Retinal pigment epithelial cell (primary cell): ENCODE results near the gene CASTOR2.

Source experiments
- DNase-seq: peaks from one replicate; pipeline ENCODE4 v3.0.0-alpha.2; 2010; ENCODE audit warnings: low read depth
- H3K4me3 ChIP-seq: 2 replicates; pipeline ENCODE4 v1.5.1; 2011; ENCODE audit warnings: mild to moderate bottlenecking, low read length, control low read depth, moderate library complexity
- TF ChIP-seq, protein P1 (sequence below): conservative IDR thresholded peaks from 2 replicates; pipeline ENCODE4 v1.5.1; 2011; ENCODE audit warnings: low read depth, low read length, control low read depth, inconsistent platforms

Gene CASTOR2

DNA sequence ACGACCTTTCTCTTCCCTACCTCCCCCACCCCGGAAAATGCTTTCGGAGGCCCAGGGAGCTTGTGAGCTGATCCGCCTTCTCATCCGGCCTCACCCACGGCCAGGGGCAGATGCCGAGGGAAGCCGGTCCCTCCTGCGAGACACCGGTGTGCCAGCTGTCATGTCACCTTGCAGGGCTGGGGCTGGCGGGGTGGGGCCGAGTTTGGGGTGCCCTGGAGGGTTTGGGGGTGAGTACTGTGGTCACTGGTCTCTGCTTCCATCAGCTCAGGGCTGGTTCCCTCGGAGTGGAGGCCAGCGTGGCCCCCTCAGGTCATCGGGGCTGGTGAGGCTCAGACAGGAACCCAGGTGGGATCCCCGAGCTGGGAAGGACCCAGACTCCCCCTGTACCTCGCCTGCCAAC lies 60.4 kb downstream of the CASTOR2 start:
- TF ChIP-seq, protein P1, sequence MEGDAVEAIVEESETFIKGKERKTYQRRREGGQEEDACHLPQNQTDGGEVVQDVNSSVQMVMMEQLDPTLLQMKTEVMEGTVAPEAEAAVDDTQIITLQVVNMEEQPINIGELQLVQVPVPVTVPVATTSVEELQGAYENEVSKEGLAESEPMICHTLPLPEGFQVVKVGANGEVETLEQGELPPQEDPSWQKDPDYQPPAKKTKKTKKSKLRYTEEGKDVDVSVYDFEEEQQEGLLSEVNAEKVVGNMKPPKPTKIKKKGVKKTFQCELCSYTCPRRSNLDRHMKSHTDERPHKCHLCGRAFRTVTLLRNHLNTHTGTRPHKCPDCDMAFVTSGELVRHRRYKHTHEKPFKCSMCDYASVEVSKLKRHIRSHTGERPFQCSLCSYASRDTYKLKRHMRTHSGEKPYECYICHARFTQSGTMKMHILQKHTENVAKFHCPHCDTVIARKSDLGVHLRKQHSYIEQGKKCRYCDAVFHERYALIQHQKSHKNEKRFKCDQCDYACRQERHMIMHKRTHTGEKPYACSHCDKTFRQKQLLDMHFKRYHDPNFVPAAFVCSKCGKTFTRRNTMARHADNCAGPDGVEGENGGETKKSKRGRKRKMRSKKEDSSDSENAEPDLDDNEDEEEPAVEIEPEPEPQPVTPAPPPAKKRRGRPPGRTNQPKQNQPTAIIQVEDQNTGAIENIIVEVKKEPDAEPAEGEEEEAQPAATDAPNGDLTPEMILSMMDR: no peak
- H3K4me3 ChIP-seq: no peak overlapping the region
- no peak for DNase-seq

GRCh38 chr7:75028299-75028698 lies 63.8 kb downstream of the CASTOR2 start:
- H3K4me3 ChIP-seq: no peak overlapping the region
- TF ChIP-seq, protein P1: no peak
- DNase-seq: no peak

GRCh38 chr7:75033064-75033463 lies 68.6 kb downstream of the CASTOR2 start:
- no peak for DNase-seq
- TF ChIP-seq, protein P1: peak; percentile 49
- no peak overlapping the region for H3K4me3 ChIP-seq

DNA sequence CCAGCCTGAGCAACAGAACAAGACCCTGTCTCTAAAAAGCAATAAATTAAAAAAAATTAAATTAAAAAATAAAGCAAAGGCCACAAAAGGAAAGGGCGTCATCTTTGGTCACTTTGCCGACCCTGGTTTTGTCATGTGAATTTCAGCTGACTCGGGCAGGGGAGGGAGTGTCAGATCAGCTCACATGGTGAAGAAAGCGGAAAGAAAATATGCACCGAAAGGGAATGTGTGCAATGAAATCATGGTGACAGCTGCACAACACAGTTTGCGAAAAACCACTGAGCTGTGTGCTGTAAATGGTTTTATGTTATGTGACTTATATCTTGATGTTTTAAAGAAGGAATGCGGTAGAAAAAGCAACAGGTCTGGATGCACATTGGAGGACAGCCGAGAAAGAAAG lies 69.3 kb downstream of the CASTOR2 start:
- TF ChIP-seq, protein P1: no peak
- peak; percentile 73 for DNase-seq
- H3K4me3 ChIP-seq: no peak overlapping the region

DNA sequence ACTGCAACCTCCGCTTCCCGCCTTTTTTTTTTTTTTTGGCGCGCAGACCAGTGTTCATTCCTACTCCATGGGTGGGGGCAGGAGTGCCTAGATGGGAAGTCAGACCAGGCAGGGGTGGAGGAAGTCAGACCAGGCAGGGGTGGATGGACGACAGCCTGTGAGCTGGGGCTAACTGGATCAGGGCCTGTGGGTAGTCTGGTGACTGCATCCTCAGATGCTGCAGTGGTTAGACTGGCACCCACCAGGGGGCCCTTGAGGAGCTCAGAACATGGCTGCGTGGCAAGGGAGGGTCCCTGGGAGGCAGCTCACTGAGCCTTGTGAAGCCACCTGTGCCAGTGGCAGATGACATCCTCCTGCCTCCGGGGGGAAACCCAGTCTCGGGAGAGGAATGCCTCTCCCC lies 74.0 kb downstream of the CASTOR2 start:
- H3K4me3 ChIP-seq: no peak overlapping the region
- no peak for DNase-seq
- TF ChIP-seq, protein P1: no peak

DNA sequence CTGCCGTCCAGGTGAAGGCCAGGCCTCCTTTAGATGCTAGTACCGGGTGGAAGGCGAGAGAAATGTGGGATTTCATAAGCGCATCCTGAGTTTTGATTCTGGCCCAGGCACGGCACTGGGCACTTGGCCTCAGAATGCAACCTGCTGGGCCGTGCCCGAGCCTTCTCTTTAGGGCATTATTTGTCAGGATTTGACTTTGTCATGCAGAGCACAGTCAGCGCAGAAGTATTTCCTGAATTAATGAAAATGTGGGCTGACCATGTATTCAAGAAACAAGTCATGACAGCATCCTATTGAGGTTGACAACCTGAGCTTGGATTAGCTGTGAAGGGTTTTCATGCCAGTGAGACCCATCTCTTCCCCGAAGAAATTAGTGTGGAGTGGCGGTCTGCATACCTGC lies 74.7 kb downstream of the CASTOR2 start:
- TF ChIP-seq, protein P1: no peak
- no peak for DNase-seq
- H3K4me3 ChIP-seq: no peak overlapping the region

GRCh38 chr7:75039709-75040108 lies 75.2 kb downstream of the CASTOR2 start:
- TF ChIP-seq, protein P1: no peak
- H3K4me3 ChIP-seq: no peak overlapping the region
- DNase-seq: no peak
